HL-60 (cell line): ENCODE data around the gene DHFR.

Experiments
- DNase-seq, 2 experiments: peaks; one replicate each; pipeline ENCODE4 v3.0.0-alpha.2; 2010 to 2020; ENCODE audit warnings: low read depth in 1 of 2, low spot score in 1 of 2
- H3K27ac ChIP-seq: fragments of 250-450 bp; sonication (Bioruptor Pico); replicated peaks from 2 replicates; pipeline ENCODE4 v1.5.1; 2020; ENCODE audit warnings: mild to moderate bottlenecking, moderate library complexity
- H3K27me3 ChIP-seq: fragments of 250-450 bp; sonication (Bioruptor Pico); 2 replicates; pipeline ENCODE4 v1.5.1; 2021; ENCODE audit warnings: mild to moderate bottlenecking, moderate library complexity; ENCODE audit not compliant: insufficient read depth, poor library complexity, severe bottlenecking
- H3K4me3 ChIP-seq: replicated peaks from 2 replicates; pipeline ENCODE4 v1.5.1; 2011; ENCODE audit warnings: mild to moderate bottlenecking, control low read depth, low read length; ENCODE audit not compliant: insufficient read depth
- CTCF ChIP-seq: IDR thresholded peaks from one replicate; pipeline ENCODE4 v1.5.1; 2011; ENCODE audit warnings: low read length, control low read depth, inconsistent platforms; ENCODE audit not compliant: insufficient read depth
- GABPA ChIP-seq: IDR thresholded peaks from 2 replicates; pipeline ENCODE4 v1.6.1; 2012; ENCODE audit warnings: low read depth
- POLR2AphosphoS5 ChIP-seq: IDR thresholded peaks from 2 replicates; pipeline ENCODE4 v1.6.1; 2012; ENCODE audit warnings: low read depth
- REST ChIP-seq: IDR thresholded peaks from 2 replicates; pipeline ENCODE4 v1.6.1; 2012; ENCODE audit warnings: low read depth; ENCODE audit not compliant: insufficient replicate concordance
- SPI1 ChIP-seq: IDR thresholded peaks from 2 replicates; pipeline ENCODE4 v1.6.1; 2012; ENCODE audit warnings: low read depth, mild to moderate bottlenecking, borderline replicate concordance

The DHFR gene

GRCh38 chr5:80703291-80703690, 48.5 kb upstream of the DHFR start:
- H3K4me3 ChIP-seq = no peak overlapping the region
- TF ChIP-seq CTCF = no peak
- TF ChIP-seq GABPA = no peak
- no peak for TF ChIP-seq POLR2AphosphoS5
- TF ChIP-seq REST = no peak
- no peak for TF ChIP-seq SPI1
- no peaks in the 10 kb centered on the region for H3K27me3 ChIP-seq
- DNase-seq = no peak
- H3K27ac ChIP-seq = no peak overlapping the region

GRCh38 chr5:80701597-80701996, 46.8 kb upstream of the DHFR start:
- H3K27ac ChIP-seq = no peak overlapping the region
- TF ChIP-seq GABPA = no peak
- no peak for TF ChIP-seq SPI1
- TF ChIP-seq REST = no peak
- TF ChIP-seq CTCF = no peak
- TF ChIP-seq POLR2AphosphoS5 = no peak
- no peak overlapping the region for H3K4me3 ChIP-seq
- no peak for DNase-seq
- no peaks in the 10 kb centered on the region for H3K27me3 ChIP-seq

GRCh38 chr5:80698369-80698768, 43.6 kb upstream of the DHFR start:
- Histone ChIP-seq H3K27ac (no peak overlapping the region), H3K27me3 (no peaks in the 10 kb centered on the region), H3K4me3 (no peak overlapping the region)
- DNase-seq = no peak
- no peak for TF ChIP-seq GABPA
- no peak for TF ChIP-seq SPI1
- TF ChIP-seq CTCF = no peak
- no peak for TF ChIP-seq POLR2AphosphoS5
- no peak for TF ChIP-seq REST
